Gastrocnemius medialis (tissue), 4 donors: ENCODE measurements around the gene PPARA.

Experiments used
- CTCF ChIP-seq, 5 experiments: fragments of 450-650 bp in 3 of 5; fragments of 200-600 bp in 2 of 5; sonication (generic) in 2 of 5; IDR thresholded peaks in 4 of 5; conservative IDR thresholded peaks in 1 of 5; 1 replicate in 4 of 5; 2 replicates in 1 of 5; pipeline ENCODE4 v1.5.1; 2016 to 2019; ENCODE audit warnings: antibody characterized with exemption in 5 of 5, mild to moderate bottlenecking in 3 of 5, moderate library complexity in 3 of 5
- POLR2A ChIP-seq, 2 donors: fragments of 450-650 bp; IDR thresholded peaks; one replicate each; pipeline ENCODE4 v1.6.1; 2017; ENCODE audit warnings: antibody characterized with exemption in 2 of 2, mild to moderate bottlenecking in 2 of 2, moderate library complexity in 2 of 2

- TF ChIP-seq CTCF (IDR thresholded peaks at IDR 0.05 in 4 of 5, conservative IDR thresholded peaks at IDR 0.05 in 1 of 5) (no peak), POLR2A (IDR thresholded peaks at IDR 0.05) (no peak)
Measured at GRCh38 chr22:46292173-46292572, 141.8 kb downstream of the PPARA start.
